B cell (primary cell): ENCODE data around the gene NXPE3. TPM values are rescaled to one million over a fixed set of nuclear protein-coding genes. Genes with fewer than 3 reads are reported as not detected.

Experiments used
- ATAC-seq: fragments of 200-7000 bp; cut with Tn5 transposase; one replicate; pipeline ENCODE4 v1.10.0; 2021; ENCODE audit warnings: low read depth, mild to moderate bottlenecking, moderate number of reproducible peaks, moderate library complexity
- CTCF ChIA-PET: fragments of 350-600 bp; sonication (Branson Sonifier 250); formaldehyde crosslinking; loops from one replicate; lab custom pipeline; 2021; ENCODE audit warnings: antibody characterized with exemption, inconsistent platforms; lab: Charles Lee
- POLR2A ChIA-PET: fragments of 350-600 bp; sonication (Branson Sonifier 250); formaldehyde crosslinking; loops from one replicate; lab custom pipeline; 2021; ENCODE audit warnings: antibody characterized with exemption; lab: Charles Lee
- DNase-seq: peaks from one replicate; pipeline ENCODE4 v3.0.0; 2013
- H2AFZ ChIP-seq: 2 replicates; pipeline ENCODE4 v1.6.1; 2012; ENCODE audit warnings: mild to moderate bottlenecking, low read depth, low read length; ENCODE audit not compliant: insufficient read depth, poor library complexity, severe bottlenecking
- H3K27ac ChIP-seq, 2 donors: 1 replicate in 1 of 2; 2 replicates in 1 of 2; pipeline ENCODE4 v1.5.1; 2012 to 2013; ENCODE audit warnings: low read length in 2 of 2, mild to moderate bottlenecking in 2 of 2, moderate library complexity in 1 of 2
- H3K27me3 ChIP-seq, 4 experiments: fragments of 200-600 bp in 1 of 4; sonication (generic) in 1 of 4; replicated peaks in 1 of 4; 1 replicate in 2 of 4; 2 replicates in 2 of 4; pipeline versions ENCODE4 v1.6.1 to v1.7.0; 2013 to 2016; ENCODE audit warnings: low read length in 3 of 4, mild to moderate bottlenecking in 2 of 4, mixed read lengths in 1 of 4, moderate library complexity in 1 of 4; ENCODE audit not compliant: insufficient read depth in 4 of 4, control insufficient read depth in 3 of 4; ENCODE audit errors: control extremely low read depth in 1 of 4
- H3K36me3 ChIP-seq, 2 experiments: replicated peaks in 1 of 2; 1 replicate in 1 of 2; 2 replicates in 1 of 2; pipeline versions ENCODE4 v1.6.1 to v1.7.1; 2013; ENCODE audit warnings: low read length in 1 of 2; ENCODE audit not compliant: insufficient read depth in 2 of 2, control insufficient read depth in 1 of 2; ENCODE audit errors: control extremely low read depth in 1 of 2, extremely low read depth in 1 of 2
- H3K4me1 ChIP-seq, 2 donors: fragments of 200-600 bp in 1 of 2; sonication (generic) in 1 of 2; 1 replicate in 1 of 2; 2 replicates in 1 of 2; pipeline versions ENCODE4 v1.5.1 to v1.6.1; 2013 to 2017; ENCODE audit warnings: low read length in 2 of 2; ENCODE audit not compliant: control insufficient read depth in 2 of 2, insufficient read depth in 2 of 2
- H3K4me2 ChIP-seq: replicated peaks from 2 replicates; pipeline ENCODE3; 2012; ENCODE audit warnings: mild to moderate bottlenecking, low read depth, low read length; ENCODE audit not compliant: poor library complexity, severe bottlenecking
- H3K4me3 ChIP-seq, 5 experiments: fragments of 200-600 bp in 1 of 5; sonication (generic) in 1 of 5; 1 replicate in 3 of 5; 2 replicates in 2 of 5; pipeline versions ENCODE4 v1.5.1 to v1.7.0; 2011 to 2016; ENCODE audit warnings: low read length in 4 of 5, mild to moderate bottlenecking in 4 of 5, low read depth in 2 of 5, control low read depth in 1 of 5, moderate library complexity in 1 of 5; ENCODE audit not compliant: insufficient read depth in 1 of 5; ENCODE audit errors: control extremely low read depth in 1 of 5, extremely low read depth in 1 of 5
- H3K79me2 ChIP-seq: fragments of 200-600 bp; sonication (generic); one replicate; pipeline ENCODE4 v1.6.0; 2016; ENCODE audit warnings: low read length; ENCODE audit not compliant: control insufficient read depth, insufficient read depth
- H3K9ac ChIP-seq: fragments of 200-600 bp; sonication (generic); 2 replicates; pipeline ENCODE4 v1.6.1; 2017; ENCODE audit warnings: mild to moderate bottlenecking, low read length, moderate library complexity
- H3K9me3 ChIP-seq, 3 donors: one replicate each; pipeline versions ENCODE4 v1.6.1 to v1.7.1; 2013; ENCODE audit warnings: low read length in 2 of 3; ENCODE audit not compliant: control insufficient read depth in 2 of 3, insufficient read depth in 1 of 3; ENCODE audit errors: control extremely low read depth in 1 of 3
- H4K20me1 ChIP-seq: 2 replicates; pipeline ENCODE4 v1.6.0; 2012; ENCODE audit warnings: mild to moderate bottlenecking, low read length; ENCODE audit not compliant: insufficient read depth, control insufficient read depth, poor library complexity, severe bottlenecking
- H3K27ac Mint-ChIP-seq: one replicate; pipeline ENCODE4 v1.8.0; 2021; ENCODE audit warnings: mixed read lengths
- H3K27me3 Mint-ChIP-seq: one replicate; pipeline ENCODE4 v1.8.0; 2021; ENCODE audit warnings: mixed read lengths
- H3K4me1 Mint-ChIP-seq: one replicate; pipeline ENCODE4 v1.8.0; 2021; ENCODE audit warnings: mixed read lengths
- H3K4me3 Mint-ChIP-seq: one replicate; pipeline ENCODE4 v1.8.0; 2021; ENCODE audit warnings: mixed read lengths
- H3K9me3 Mint-ChIP-seq: one replicate; pipeline ENCODE4 v1.8.0; 2022; ENCODE audit warnings: mixed read lengths; ENCODE audit not compliant: insufficient read depth
- CTCF ChIP-seq: fragments of 200-600 bp; IDR thresholded peaks from one replicate; pipeline ENCODE4 v1.8.0; 2022; ENCODE audit warnings: antibody characterized with exemption, mild to moderate bottlenecking
- EZH2 ChIP-seq: IDR thresholded peaks from 2 replicates; pipeline ENCODE4 v1.6.1; 2012; ENCODE audit warnings: borderline replicate concordance, low read depth, mild to moderate bottlenecking, moderate library complexity, low read length; ENCODE audit not compliant: insufficient read depth, poor library complexity, severe bottlenecking
- WGBS: methylation state at CpG from one replicate; pipeline ENCODE4 v1.1.5; 2013; ENCODE audit warnings: missing lambda C conversion rate; ENCODE audit not compliant: insufficient coverage; 5-methylcytosine and 5-hydroxymethylcytosine counted together
- intact Hi-C: fragments of 100-400 bp; cut with micrococcal nuclease; formaldehyde crosslinking; loops from one replicate; pipeline ENCODE4 v1.10.0; 2022
- polyA plus RNA-seq: library from polyadenylated mRNA; depleted of rRNA; stranded (reverse); fragments of >200 nt; gene quantifications from 2 replicates; pipeline ENCODE4 v1.2.3, GENCODE V29; 2012
- total RNA-seq, 2 donors: library from RNA; stranded (reverse); fragments of 120-200 nt in 1 of 2; gene quantifications; 1 replicate in 1 of 2; 2 replicates in 1 of 2; pipeline versions ENCODE4 v1.2.3 to v1.2.4, GENCODE V29; 2013 to 2022

NXPE3 gene
- total and polyA plus RNA-seq, 2 donors (not counting 1 experiment from before 2014, with no cell fraction given), result 15.4 to 19.7 TPM

GRCh38 chr3:101851850-101852714, 73.1 kb downstream of the NXPE3 start:
- Mint-ChIP-seq H3K27ac (peak overlapping the region; percentile 96), H3K4me1 (peaks cover 53% of the 10 kb centered on the region), H3K27me3 (no peaks in the 10 kb centered on the region), H3K4me3 (peak overlapping the region; percentile 99), H3K9me3 (no peaks in the 10 kb centered on the region)
- H4K20me1 ChIP-seq, result peaks cover 49% of the 10 kb centered on the region
- peak overlapping the region; percentile 75 for H3K4me2 ChIP-seq
- DNase-seq, result no peak
- H2AFZ ChIP-seq, result no peak overlapping the region
- H3K4me1 ChIP-seq, result peaks cover 18 to 32% of the 10 kb centered on the region in 2 donors
- TF ChIP-seq EZH2, result no peak
- TF ChIP-seq CTCF, result no peak
- POLR2A ChIA-PET, result interaction anchor here (0.5 kb wide), 1 partner anchor 81 kb away, joined by 3 read pairs; no protein-coding TSS in a partner anchor
- no peak for ATAC-seq
- H3K9me3 ChIP-seq, result no peaks in the 10 kb centered on the region
- H3K36me3 ChIP-seq, result peaks cover 20 to 50% of the 10 kb centered on the region in 2 experiments
- H3K27ac ChIP-seq, result peak overlapping the region; percentile 15 to 92
- 12% methylated on average over 5 of the region's 6 CpGs for WGBS
- intact Hi-C loops, result loop anchor here (5.0 kb wide), 4 partner anchors 35 to 205 kb away; partner anchors contain the start of gene ZBTB11
- H3K79me2 ChIP-seq, result peaks cover 40% of the 10 kb centered on the region
- H3K9ac ChIP-seq, result peak overlapping the region; percentile 97
- H3K27me3 ChIP-seq, result no peaks in the 10 kb centered on the region
- CTCF ChIA-PET, result interaction anchor here (0.6 to 3.4 kb wide), 8 partner anchors 9 to 377 kb away, joined by 3 to 25 read pairs (median 4); no protein-coding TSS in a partner anchor
- peak overlapping the region; percentile 87 to 100 (median 94) for H3K4me3 ChIP-seq
